ENCODE results near the gene RPS14.
"Not testable (repeated sequence)": the region's sequence is repeated elsewhere in the genome, so short reads cannot be mapped to it uniquely, and the experiment has no call there.

The RPS14 gene

GRCh38 chr5:150476568-150476967 is 27.0 kb upstream of the RPS14 start:
- DNase-seq, result not testable (repeated sequence)

- no peak for DNase-seq
Observed at GRCh38 chr5:150473673-150474358, 24.3 kb upstream of the RPS14 start.

- DNase-seq, result no peak
Observed at GRCh38 chr5:150469718-150470469, 20.4 kb upstream of the RPS14 start.

- DNase-seq, result no peak
Observed at GRCh38 chr5:150468206-150468605, 18.7 kb upstream of the RPS14 start.

GRCh38 chr5:150465927-150466326 is 16.4 kb upstream of the RPS14 start:
- DNase-seq, result no peak

GRCh38 chr5:150464554-150465012 is 15.0 kb upstream of the RPS14 start:
- DNase-seq, result no peak

GRCh38 chr5:150461231-150461630 is 11.7 kb upstream of the RPS14 start:
- peak; percentile 83 for DNase-seq

- no peak for DNase-seq
Observed at GRCh38 chr5:150460781-150461180, 11.2 kb upstream of the RPS14 start.

- DNase-seq, result peak; percentile 78
Observed at GRCh38 chr5:150458802-150459557, 9.4 kb upstream of the RPS14 start.

- DNase-seq, result no peak
Observed at GRCh38 chr5:150457562-150458240, 8.2 kb upstream of the RPS14 start.

- DNase-seq, result no peak
Observed at GRCh38 chr5:150457121-150457520, 7.6 kb upstream of the RPS14 start.

- DNase-seq, result no peak
Observed at GRCh38 chr5:150454492-150455229, 5.1 kb upstream of the RPS14 start.

- peak; percentile 33 for DNase-seq
Observed at GRCh38 chr5:150454027-150454426, 4.5 kb upstream of the RPS14 start.

GRCh38 chr5:150452914-150453313 is 3.4 kb upstream of the RPS14 start:
- no peak for DNase-seq

GRCh38 chr5:150451594-150451993 is 2.1 kb upstream of the RPS14 start:
- DNase-seq, result no peak

- no peak for DNase-seq
Observed at GRCh38 chr5:150448952-150449516, 505 bp downstream of the RPS14 start.

- no peak for DNase-seq
Observed at GRCh38 chr5:150448334-150448733, 1.2 kb downstream of the RPS14 start.

- DNase-seq, result no peak
Observed at GRCh38 chr5:150447188-150447587, 2.4 kb downstream of the RPS14 start.

- DNase-seq, result no peak
Observed at GRCh38 chr5:150446583-150446982, 3.0 kb downstream of the RPS14 start.

- no peak for DNase-seq
Observed at GRCh38 chr5:150446088-150446487, 3.5 kb downstream of the RPS14 start.

- no peak for DNase-seq
Observed at GRCh38 chr5:150444770-150445169, 4.8 kb downstream of the RPS14 start.

Measured in NCI-H82 (cell line).